ENCODE data around the gene MTHFD2L.

Gene MTHFD2L

GRCh38 chr4:74161666-74162450, 3.9 kb downstream of the MTHFD2L start:
- no peak overlapping the region for H3K27ac ChIP-seq (ENCODE audit: insufficient read depth, low read length, poor library complexity, severe bottlenecking)

GRCh38 chr4:74166135-74166534, 8.2 kb downstream of the MTHFD2L start:
- no peaks in the 10 kb centered on the region for H3K4me1 ChIP-seq (ENCODE audit: control insufficient read depth, insufficient read depth, low read length, poor library complexity, severe bottlenecking)
- H3K27ac ChIP-seq (ENCODE audit: insufficient read depth, low read length, poor library complexity, severe bottlenecking) = no peak overlapping the region
- H3K36me3 ChIP-seq (ENCODE audit: control insufficient read depth, insufficient read depth, low read length) = no peaks in the 10 kb centered on the region
- H3K27me3 ChIP-seq (replicated peaks; ENCODE audit: control insufficient read depth, insufficient read depth, low read length, poor library complexity, severe bottlenecking) = no peaks in the 10 kb centered on the region
- H3K4me3 ChIP-seq (ENCODE audit: insufficient read depth, low read depth, low read length, poor library complexity, severe bottlenecking) = no peak overlapping the region
- H3K9me3 ChIP-seq (ENCODE audit: control insufficient read depth, low read length) = no peaks in the 10 kb centered on the region
- no peak for DNase-seq

More at GRCh38 chr4:74161666-74162450, 3.9 kb downstream of the MTHFD2L start:
- H3K27me3 ChIP-seq (replicated peaks; ENCODE audit: control insufficient read depth, insufficient read depth, low read length, poor library complexity, severe bottlenecking) = no peaks in the 10 kb centered on the region
- no peak overlapping the region for H3K4me3 ChIP-seq (ENCODE audit: insufficient read depth, low read depth, low read length, poor library complexity, severe bottlenecking)
- no peak for DNase-seq
- H3K9me3 ChIP-seq (ENCODE audit: control insufficient read depth, low read length) = no peaks in the 10 kb centered on the region
- H3K36me3 ChIP-seq (ENCODE audit: control insufficient read depth, insufficient read depth, low read length) = no peaks in the 10 kb centered on the region
- H3K4me1 ChIP-seq (ENCODE audit: control insufficient read depth, insufficient read depth, low read length, poor library complexity, severe bottlenecking) = peaks cover 11% of the 10 kb centered on the region

- Histone ChIP-seq H3K4me3 (ENCODE audit: insufficient read depth, low read depth, low read length, poor library complexity, severe bottlenecking) (no peak overlapping the region), H3K27ac (ENCODE audit: insufficient read depth, low read length, poor library complexity, severe bottlenecking) (no peak overlapping the region), H3K4me1 (ENCODE audit: control insufficient read depth, insufficient read depth, low read length, poor library complexity, severe bottlenecking) (no peaks in the 10 kb centered on the region), H3K27me3 (replicated peaks; ENCODE audit: control insufficient read depth, insufficient read depth, low read length, poor library complexity, severe bottlenecking) (no peaks in the 10 kb centered on the region), H3K9me3 (ENCODE audit: control insufficient read depth, low read length) (no peaks in the 10 kb centered on the region), H3K36me3 (ENCODE audit: control insufficient read depth, insufficient read depth, low read length) (no peaks in the 10 kb centered on the region)
- no peak for DNase-seq
Observed at GRCh38 chr4:74166818-74167217, 8.9 kb downstream of the MTHFD2L start.

GRCh38 chr4:74167585-74167984, 9.7 kb downstream of the MTHFD2L start:
- DNase-seq = no peak
- Histone ChIP-seq H3K36me3 (ENCODE audit: control insufficient read depth, insufficient read depth, low read length) (no peaks in the 10 kb centered on the region), H3K4me1 (ENCODE audit: control insufficient read depth, insufficient read depth, low read length, poor library complexity, severe bottlenecking) (no peaks in the 10 kb centered on the region), H3K27me3 (replicated peaks; ENCODE audit: control insufficient read depth, insufficient read depth, low read length, poor library complexity, severe bottlenecking) (no peaks in the 10 kb centered on the region), H3K9me3 (ENCODE audit: control insufficient read depth, low read length) (no peaks in the 10 kb centered on the region), H3K4me3 (ENCODE audit: insufficient read depth, low read depth, low read length, poor library complexity, severe bottlenecking) (no peak overlapping the region), H3K27ac (ENCODE audit: insufficient read depth, low read length, poor library complexity, severe bottlenecking) (no peak overlapping the region)

- H3K27ac ChIP-seq (ENCODE audit: insufficient read depth, low read length, poor library complexity, severe bottlenecking) = no peak overlapping the region
- no peaks in the 10 kb centered on the region for H3K4me1 ChIP-seq (ENCODE audit: control insufficient read depth, insufficient read depth, low read length, poor library complexity, severe bottlenecking)
- no peak overlapping the region for H3K4me3 ChIP-seq (ENCODE audit: insufficient read depth, low read depth, low read length, poor library complexity, severe bottlenecking)
- no peak for DNase-seq
- H3K36me3 ChIP-seq (ENCODE audit: control insufficient read depth, insufficient read depth, low read length) = no peaks in the 10 kb centered on the region
- H3K27me3 ChIP-seq (replicated peaks; ENCODE audit: control insufficient read depth, insufficient read depth, low read length, poor library complexity, severe bottlenecking) = no peaks in the 10 kb centered on the region
- no peaks in the 10 kb centered on the region for H3K9me3 ChIP-seq (ENCODE audit: control insufficient read depth, low read length)
Observed at GRCh38 chr4:74168841-74169240, 10.9 kb downstream of the MTHFD2L start.

GRCh38 chr4:74173321-74173720, 15.4 kb downstream of the MTHFD2L start:
- no peak overlapping the region for H3K4me3 ChIP-seq (ENCODE audit: insufficient read depth, low read depth, low read length, poor library complexity, severe bottlenecking)
- no peak overlapping the region for H3K27ac ChIP-seq (ENCODE audit: insufficient read depth, low read length, poor library complexity, severe bottlenecking)
- no peaks in the 10 kb centered on the region for H3K4me1 ChIP-seq (ENCODE audit: control insufficient read depth, insufficient read depth, low read length, poor library complexity, severe bottlenecking)
- H3K36me3 ChIP-seq (ENCODE audit: control insufficient read depth, insufficient read depth, low read length) = no peaks in the 10 kb centered on the region
- no peaks in the 10 kb centered on the region for H3K27me3 ChIP-seq (replicated peaks; ENCODE audit: control insufficient read depth, insufficient read depth, low read length, poor library complexity, severe bottlenecking)
- no peaks in the 10 kb centered on the region for H3K9me3 ChIP-seq (ENCODE audit: control insufficient read depth, low read length)
- DNase-seq = no peak

GRCh38 chr4:74174421-74174820, 16.5 kb downstream of the MTHFD2L start:
- Histone ChIP-seq H3K36me3 (ENCODE audit: control insufficient read depth, insufficient read depth, low read length) (no peaks in the 10 kb centered on the region), H3K4me1 (ENCODE audit: control insufficient read depth, insufficient read depth, low read length, poor library complexity, severe bottlenecking) (no peaks in the 10 kb centered on the region), H3K4me3 (ENCODE audit: insufficient read depth, low read depth, low read length, poor library complexity, severe bottlenecking) (no peak overlapping the region), H3K9me3 (ENCODE audit: control insufficient read depth, low read length) (no peaks in the 10 kb centered on the region), H3K27ac (ENCODE audit: insufficient read depth, low read length, poor library complexity, severe bottlenecking) (no peak overlapping the region), H3K27me3 (replicated peaks; ENCODE audit: control insufficient read depth, insufficient read depth, low read length, poor library complexity, severe bottlenecking) (no peaks in the 10 kb centered on the region)
- DNase-seq = no peak

GRCh38 chr4:74174941-74175340, 17.0 kb downstream of the MTHFD2L start:
- H3K4me1 ChIP-seq (ENCODE audit: control insufficient read depth, insufficient read depth, low read length, poor library complexity, severe bottlenecking) = no peaks in the 10 kb centered on the region
- H3K27ac ChIP-seq (ENCODE audit: insufficient read depth, low read length, poor library complexity, severe bottlenecking) = no peak overlapping the region
- no peaks in the 10 kb centered on the region for H3K9me3 ChIP-seq (ENCODE audit: control insufficient read depth, low read length)
- H3K4me3 ChIP-seq (ENCODE audit: insufficient read depth, low read depth, low read length, poor library complexity, severe bottlenecking) = no peak overlapping the region
- H3K27me3 ChIP-seq (replicated peaks; ENCODE audit: control insufficient read depth, insufficient read depth, low read length, poor library complexity, severe bottlenecking) = no peaks in the 10 kb centered on the region
- DNase-seq = no peak
- H3K36me3 ChIP-seq (ENCODE audit: control insufficient read depth, insufficient read depth, low read length) = no peaks in the 10 kb centered on the region

- no peaks in the 10 kb centered on the region for H3K4me1 ChIP-seq (ENCODE audit: control insufficient read depth, insufficient read depth, low read length, poor library complexity, severe bottlenecking)
- no peaks in the 10 kb centered on the region for H3K9me3 ChIP-seq (ENCODE audit: control insufficient read depth, low read length)
- H3K4me3 ChIP-seq (ENCODE audit: insufficient read depth, low read depth, low read length, poor library complexity, severe bottlenecking) = no peak overlapping the region
- no peak for DNase-seq
- no peaks in the 10 kb centered on the region for H3K27me3 ChIP-seq (replicated peaks; ENCODE audit: control insufficient read depth, insufficient read depth, low read length, poor library complexity, severe bottlenecking)
- H3K36me3 ChIP-seq (ENCODE audit: control insufficient read depth, insufficient read depth, low read length) = no peaks in the 10 kb centered on the region
- H3K27ac ChIP-seq (ENCODE audit: insufficient read depth, low read length, poor library complexity, severe bottlenecking) = no peak overlapping the region
Observed at GRCh38 chr4:74175379-74175778, 17.5 kb downstream of the MTHFD2L start.

GRCh38 chr4:74178798-74179197, 20.9 kb downstream of the MTHFD2L start:
- Histone ChIP-seq H3K4me3 (ENCODE audit: insufficient read depth, low read depth, low read length, poor library complexity, severe bottlenecking) (no peak overlapping the region), H3K27ac (ENCODE audit: insufficient read depth, low read length, poor library complexity, severe bottlenecking) (no peak overlapping the region), H3K36me3 (ENCODE audit: control insufficient read depth, insufficient read depth, low read length) (no peaks in the 10 kb centered on the region), H3K4me1 (ENCODE audit: control insufficient read depth, insufficient read depth, low read length, poor library complexity, severe bottlenecking) (no peaks in the 10 kb centered on the region), H3K9me3 (ENCODE audit: control insufficient read depth, low read length) (no peaks in the 10 kb centered on the region), H3K27me3 (replicated peaks; ENCODE audit: control insufficient read depth, insufficient read depth, low read length, poor library complexity, severe bottlenecking) (no peaks in the 10 kb centered on the region)
- no peak for DNase-seq

Data from effector memory CD4-positive, alpha-beta T cell (primary cell).